ENCODE data around the gene SCAMP2.

GRCh38 chr15:74866090-74866489, 7.1 kb downstream of the SCAMP2 start:
- no peak for TF ChIP-seq EZH2 (IDR thresholded peaks at IDR 0.05)
- TF ChIP-seq POLR2AphosphoS5 (IDR thresholded peaks at IDR 0.05; ENCODE audit: borderline replicate concordance, low read depth, low read length) = peak; percentile 13; the same call in 1 of the 2 replicates

All from SK-N-MC (cell line).